DMS 273 (cell line): ENCODE measurements around the gene CTNNA3.

Experiments
- DNase-seq: peaks from one replicate; lab custom pipeline; 2025; ENCODE audit not compliant: unreplicated experiment; lab: John Stamatoyannopoulos, UW

CTNNA3 gene

DNA sequence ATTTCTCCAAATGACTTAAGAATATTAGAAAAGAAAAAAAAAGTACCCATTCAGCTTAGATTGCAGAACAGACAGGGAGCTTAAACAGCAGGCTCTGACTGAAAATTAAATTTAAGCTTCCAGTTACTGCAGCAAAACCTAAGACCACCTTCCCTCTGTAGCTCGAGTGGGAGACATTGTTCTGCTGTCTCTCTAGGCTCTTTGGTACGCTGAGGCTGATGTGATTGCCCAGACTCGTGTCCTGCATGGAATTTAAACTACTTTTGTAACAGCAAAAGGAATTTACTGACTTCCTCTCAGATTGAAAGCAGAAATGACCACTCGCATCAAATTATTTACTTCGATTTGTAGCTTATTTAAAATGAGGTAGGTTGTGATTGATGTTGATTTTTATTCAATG, 645.6 kb downstream of the CTNNA3 start:
- DNase-seq, result no peak

DNA sequence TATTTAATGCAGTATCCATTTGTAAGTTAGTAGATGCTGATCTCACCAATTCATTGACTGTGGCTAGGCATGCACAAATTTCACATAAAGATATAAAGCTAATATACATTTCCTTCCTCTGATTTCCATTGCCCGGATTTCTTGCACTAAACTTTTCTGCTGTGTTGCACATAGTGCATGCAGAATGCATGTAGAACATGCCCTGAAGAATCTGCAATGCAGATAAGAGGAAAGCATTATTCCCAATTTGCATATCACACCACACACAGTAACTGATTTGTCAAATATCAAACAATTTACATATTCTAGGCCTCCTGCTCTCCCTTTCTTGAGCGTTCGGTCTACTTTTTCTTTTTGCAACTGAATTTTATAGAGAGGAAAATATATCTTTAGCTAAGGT, 646.0 kb downstream of the CTNNA3 start:
- DNase-seq, result no peak

DNA sequence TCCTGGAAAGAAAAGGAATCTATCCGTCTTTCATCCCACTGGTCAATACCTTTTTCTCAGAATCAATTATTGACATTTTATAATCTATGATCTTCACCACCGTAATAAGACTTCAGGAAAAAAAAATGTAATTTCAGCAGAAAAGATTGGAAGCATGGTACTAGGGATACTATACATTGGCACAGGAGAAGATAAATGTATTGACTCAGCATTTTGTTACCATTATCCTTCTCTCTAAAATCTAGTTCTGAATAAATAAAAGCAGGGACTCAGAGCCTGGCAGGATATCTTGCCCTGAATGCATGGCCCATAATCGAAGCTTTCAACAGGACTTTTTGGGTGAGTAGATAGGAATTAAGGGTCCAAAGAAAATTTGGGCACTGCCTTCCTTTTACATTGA, 649.5 kb downstream of the CTNNA3 start:
- no peak for DNase-seq

DNA sequence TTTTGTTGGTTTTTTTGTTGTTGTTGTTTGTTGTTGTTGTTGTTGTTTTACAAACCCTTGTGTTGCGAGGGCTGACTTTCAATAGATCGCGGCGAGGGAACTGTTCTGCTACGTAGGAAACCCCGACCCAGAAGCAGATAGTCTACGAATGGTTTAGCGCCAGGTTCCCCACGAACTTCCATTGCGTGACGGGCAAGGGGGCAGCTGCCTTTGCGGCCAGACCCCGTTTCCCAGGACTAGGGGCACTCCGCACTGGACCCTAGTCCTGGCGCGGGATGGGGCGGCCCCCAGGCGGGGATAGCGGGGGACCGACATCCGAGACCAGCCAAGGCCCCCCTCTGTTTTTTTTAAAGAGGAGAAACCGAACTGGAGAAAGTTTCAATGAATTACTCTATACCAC, 650.6 kb downstream of the CTNNA3 start:
- no peak for DNase-seq

DNA sequence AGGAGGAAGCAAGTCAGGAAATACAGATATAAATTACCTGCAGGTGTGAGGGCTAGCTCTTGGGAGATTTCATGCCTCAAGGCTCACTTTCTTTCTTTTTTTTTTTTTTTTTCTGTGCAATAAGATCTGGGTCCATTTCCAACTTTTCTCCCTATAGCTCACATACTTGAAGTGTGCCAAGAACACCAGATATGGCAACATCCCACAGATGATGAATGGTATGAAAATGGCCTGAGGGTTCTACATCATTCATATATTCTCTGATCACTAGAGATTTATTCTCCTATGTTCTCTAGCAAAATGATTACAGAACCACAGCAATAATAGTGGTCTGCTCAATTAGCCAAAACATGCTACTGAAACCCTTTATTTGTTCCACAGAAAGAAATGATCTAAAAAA, 653.0 kb downstream of the CTNNA3 start:
- DNase-seq, result no peak

DNA sequence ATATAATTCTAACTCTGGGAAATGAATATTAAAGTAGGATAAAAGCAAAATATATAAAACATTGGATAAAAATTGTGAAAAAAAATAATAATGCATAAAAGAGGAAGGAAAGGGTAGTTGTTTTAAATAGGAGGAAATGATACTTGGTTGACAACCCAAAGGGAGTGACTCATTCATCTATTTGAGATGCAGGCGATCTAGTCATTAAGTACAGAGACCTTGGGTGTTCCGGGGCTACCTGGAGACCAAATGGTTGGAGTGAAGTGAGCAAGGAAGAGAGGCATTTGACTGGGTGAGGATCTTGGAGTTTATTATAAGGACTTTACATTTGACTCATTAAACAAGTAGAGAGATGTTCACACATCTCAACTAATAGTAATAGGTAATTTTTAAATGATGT, 659.2 kb downstream of the CTNNA3 start:
- no peak for DNase-seq

DNA sequence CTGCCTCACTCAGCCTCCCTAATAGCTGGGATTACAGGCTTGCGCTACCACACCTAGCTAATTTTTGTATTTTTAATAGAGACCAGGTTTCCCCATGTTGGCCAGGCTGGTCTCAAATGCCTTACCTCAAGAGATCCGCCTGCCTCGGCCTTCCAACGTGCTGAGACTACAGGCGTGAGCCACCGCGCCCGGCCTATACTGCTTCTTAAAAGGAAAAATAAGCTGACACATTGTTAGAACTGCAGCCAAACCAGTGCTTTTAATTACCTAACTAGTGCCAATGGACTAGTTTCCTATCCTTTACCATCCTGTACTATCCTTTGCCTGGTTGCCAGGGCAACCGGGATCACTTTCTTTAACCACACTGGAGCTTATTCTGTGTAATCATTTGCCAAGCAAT, 662.1 kb downstream of the CTNNA3 start:
- no peak for DNase-seq

DNA sequence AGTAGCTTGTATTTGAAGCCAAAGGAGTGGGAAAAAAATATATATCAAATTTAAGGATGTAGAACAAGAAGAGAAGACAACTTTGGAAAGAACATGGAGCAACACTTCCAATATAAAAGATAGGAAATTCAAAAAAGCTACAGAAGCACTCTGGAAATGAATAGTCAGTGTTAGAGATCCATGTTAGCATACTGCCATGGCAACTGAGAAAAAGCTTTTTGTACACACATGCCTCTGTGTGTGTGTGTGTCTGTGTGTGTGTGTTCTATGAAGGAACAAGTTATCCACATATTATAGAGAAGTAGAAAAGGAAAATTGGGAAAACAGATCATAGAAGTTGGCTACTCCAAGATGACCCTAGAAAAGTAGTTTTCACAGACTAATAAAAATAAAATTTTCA, 673.9 kb downstream of the CTNNA3 start:
- DNase-seq, result no peak

DNA sequence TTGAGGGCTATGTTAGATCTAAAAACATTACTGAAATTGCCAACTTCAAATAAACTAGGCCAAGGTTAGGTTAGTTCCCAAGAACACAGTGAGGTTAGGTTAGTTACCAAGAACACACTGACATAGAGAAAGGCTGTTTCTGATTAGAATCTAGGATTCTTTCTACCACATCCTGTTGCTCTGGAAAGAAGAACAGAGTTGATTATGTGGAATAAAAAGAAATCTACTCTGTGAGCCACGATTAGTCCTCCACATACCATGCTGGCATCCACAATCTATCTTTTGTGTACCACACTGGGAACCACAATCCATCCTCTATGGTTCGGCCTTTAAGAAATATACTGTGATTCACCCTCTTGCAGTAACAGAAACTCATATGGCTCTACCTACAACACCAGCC, 678.8 kb downstream of the CTNNA3 start:
- DNase-seq, result no peak

DNA sequence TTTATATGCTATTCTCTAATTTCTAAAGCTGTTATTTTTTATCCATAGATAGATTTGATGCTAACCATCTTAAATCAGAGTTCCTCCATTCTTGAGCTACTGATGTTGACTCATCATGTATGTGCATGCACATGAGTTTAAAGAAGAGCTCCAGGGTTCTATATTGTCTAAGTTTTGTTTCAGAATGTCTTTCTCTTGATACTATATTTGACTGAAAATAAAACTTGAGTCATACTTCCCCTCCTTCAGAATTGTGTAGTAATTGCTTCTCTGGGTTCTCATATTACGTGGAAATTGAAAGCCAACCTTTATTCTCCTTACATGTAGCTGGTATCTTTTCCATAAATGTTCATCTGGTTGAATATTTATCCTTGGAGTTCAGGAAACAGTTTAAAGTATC, 680.8 kb downstream of the CTNNA3 start:
- no peak for DNase-seq

DNA sequence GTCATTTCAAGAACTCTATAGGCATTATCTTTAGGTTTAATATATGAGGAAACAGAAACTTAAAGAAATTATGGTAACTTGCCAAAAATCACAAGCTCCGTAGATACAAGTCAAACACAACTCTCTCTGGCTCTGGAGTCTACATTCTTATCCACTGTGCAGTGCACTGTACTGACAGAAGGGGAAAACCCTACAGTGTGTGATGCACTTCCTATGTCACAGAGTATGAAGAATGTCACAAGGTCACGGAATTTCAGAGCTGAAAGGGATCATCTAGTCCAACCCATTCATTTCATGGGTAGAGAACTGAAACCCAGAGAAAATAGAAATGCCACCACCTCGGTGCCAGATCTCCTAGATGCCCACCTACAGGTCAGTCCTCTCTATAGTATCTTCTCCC, 684.0 kb downstream of the CTNNA3 start:
- no peak for DNase-seq

DNA sequence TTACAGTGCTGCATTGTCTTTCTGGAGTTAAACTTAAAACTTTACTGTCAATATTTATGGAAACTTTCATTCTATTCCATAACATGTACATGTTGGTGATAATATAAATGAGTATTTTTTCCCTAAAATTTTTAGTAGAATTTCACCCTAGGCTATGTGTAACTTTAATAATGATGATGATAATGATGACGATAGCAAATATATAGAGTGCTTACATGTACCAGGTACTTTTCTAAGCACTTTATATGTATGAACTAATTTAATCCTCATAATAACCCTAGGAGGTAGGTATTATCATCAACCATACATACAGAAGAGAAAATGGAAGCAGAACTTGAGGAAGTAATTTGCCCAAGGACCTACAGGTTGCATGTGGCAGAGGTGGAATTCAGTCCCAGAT, 684.5 kb downstream of the CTNNA3 start:
- DNase-seq, result no peak

DNA sequence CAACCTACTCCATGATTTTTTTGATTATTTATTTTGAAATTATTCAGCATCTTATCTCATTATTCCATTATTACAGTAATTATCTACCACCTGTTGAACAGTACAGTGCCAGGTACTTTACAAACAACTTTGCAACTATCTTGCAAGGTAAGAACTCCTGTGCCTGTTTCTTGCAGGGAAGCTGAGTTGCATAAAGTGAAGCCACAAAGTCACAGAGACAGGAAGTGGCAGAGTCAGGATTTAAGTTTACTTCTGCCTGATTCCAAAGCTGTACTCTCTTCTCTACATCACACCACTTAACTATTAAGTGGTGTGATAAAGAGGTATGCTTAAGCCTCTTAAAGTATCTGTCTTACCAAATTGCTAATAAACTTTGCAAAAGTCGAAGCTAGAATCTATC, 690.0 kb downstream of the CTNNA3 start:
- no peak for DNase-seq

DNA sequence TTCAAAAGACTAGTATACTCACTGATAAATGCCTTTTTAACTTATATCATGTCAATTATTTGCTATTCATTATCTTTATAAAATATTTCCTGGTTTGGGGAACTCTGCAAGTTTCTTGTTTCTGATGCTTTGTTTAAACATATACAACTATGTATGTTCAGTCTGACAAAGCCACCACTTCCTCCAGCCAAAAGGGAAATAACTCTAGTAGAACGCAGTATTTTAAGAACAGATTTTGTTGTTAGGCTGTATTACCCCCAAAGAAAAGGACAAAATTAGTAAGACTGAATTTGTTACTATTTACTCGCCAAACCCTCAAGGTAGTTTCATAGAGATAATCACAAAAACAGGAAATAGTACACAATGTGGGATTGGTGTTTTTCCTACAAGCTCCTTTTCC, 691.3 kb downstream of the CTNNA3 start:
- no peak for DNase-seq

DNA sequence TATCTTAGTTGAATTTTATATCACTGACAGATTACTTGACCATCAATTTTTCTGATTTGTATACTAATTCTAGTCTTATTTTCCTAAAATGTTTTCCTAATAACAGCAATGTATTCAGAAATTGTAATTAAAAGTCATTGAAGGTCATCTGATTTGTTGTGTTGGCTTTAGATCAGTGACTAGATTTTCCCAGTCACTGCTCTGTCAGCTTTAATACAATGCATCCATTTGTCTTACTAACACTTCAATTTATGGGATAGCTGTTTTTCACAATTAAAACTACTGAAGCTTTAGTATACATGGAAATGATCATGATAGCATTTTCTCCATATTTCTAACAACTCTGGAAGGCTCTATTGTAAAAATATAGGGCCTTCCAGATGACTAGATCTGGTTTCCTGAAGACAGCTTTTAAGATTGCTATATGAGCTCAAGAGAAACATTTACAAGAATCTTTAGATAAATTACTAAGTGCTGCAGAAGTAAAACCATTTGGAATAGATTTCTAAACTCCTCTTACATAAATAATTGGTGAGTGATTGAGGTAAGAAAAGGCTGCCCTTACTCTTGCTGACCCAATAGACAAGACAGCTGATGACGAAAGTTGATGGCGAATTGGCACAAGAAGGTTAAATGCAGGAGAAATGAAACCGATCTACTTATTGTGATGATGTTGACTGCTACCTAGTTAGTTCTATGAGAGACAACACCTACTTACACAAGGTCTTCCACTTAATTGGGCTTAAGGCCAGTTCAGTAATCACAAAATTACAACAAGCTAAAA, 696.0 kb downstream of the CTNNA3 start:
- no peak for DNase-seq

DNA sequence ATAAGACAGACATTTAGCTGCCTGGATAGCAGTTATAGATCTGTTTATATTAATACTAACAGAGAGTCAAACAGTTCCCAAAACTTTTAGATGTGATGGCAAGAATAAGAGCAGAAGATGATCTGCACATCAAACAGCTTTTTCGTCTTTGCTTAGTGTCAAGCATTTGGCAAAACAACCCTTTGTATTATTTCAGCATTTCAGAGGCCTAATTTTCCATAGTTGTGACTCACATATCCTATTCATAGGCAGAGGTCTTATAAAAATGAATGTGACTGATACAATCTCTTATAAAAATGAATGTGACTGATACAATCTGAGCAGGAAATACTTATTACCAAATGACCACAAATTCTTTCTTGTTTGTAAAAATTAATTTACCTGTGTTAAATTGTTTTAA, 699.0 kb downstream of the CTNNA3 start:
- no peak for DNase-seq

DNA sequence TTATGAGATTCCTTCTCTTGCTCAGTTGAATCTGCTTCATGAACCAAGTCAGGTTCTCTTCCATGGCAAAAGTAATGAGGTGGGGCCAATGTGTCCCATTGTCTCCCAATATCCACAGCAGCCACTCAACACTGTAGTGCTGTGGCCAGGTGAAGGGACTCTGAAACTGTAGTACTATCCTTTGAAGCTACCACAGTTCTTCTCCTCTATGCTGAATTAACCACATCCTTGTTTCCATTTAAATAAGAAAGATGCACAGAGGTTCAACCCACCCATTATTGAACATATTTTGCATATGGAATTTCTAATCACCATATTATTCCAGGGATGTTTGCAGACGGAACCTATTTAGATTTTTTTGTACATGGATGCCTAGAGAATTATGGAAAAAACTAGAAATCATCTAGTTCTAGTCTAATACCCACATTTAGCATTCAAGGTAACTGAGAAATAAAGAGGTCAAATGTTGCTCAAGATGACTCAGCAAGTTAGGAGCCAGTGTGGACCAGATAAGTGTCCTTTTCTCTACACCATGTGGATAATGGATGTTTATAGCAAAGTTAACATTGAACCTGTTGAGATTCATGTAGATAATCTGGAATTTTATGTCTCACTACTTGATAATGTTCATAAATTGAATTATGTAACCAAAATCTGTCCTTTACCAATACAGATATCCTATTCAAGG, 705.7 kb downstream of the CTNNA3 start:
- DNase-seq, result no peak

DNA sequence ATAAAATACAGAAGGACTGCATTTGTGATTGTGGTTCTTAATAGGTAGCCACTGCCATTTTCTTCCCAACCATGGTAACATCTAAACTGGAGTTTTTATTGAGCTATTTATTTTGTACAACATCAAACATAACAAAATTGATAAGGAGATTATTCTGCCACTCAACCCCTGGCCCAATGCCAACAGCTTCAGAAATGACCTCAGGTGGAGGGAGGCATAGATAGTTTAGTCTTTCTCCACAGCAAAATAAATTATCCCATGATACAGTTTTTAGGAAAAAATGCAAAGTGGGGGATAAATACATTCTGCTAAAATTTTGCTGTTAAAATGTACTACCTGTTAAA, 712.5 kb downstream of the CTNNA3 start:
- DNase-seq, result no peak

DNA sequence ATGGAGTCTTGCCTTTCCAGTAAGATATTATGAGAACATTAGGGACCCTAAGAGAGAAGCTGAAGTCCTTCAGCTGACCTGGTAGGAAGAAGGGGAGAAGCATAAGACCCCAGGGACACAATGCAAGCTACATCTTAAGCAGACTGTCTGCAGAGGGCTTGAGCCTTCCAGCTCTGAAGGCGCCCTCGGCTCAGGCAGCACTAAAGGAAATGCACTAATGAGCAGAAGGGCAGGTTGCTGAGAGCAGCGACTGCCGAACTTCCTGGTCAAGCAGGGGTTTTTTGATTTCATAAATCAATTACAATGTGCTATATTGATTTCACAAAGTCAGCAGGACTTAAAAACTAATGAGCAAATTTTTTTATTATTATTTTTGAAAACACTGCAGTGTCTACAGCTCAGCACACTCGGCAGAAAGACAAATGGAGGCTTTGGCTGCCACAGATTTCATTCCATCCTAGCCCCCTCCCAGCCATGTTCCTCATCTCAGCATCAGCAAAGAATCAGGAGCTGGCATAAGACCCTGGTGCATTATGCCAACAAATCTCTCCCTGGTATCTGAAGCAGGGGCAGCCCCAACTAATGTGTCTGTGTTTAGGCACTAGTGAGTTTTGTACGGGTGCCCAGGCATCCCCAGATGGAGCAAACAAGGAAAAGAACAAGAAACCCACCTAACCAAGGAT, 713.1 kb downstream of the CTNNA3 start:
- DNase-seq, result no peak

DNA sequence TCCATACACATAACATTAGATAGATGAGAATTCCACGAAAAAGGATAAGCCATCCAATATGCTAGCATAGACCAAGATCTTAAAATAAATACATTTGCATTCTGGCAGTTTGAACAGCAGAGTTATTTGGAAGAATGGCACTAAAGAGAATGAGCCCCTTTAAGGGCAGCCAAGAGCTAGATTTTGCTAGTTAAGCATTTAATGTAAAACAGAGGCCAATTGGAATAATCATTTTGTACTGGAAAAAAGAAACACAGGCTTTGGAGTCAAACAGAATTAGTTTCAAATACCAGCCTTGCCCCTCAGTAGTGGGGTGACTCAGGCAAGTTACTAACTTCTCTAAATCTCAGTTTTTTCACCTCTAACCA, 714.0 kb downstream of the CTNNA3 start:
- DNase-seq, result no peak

DNA sequence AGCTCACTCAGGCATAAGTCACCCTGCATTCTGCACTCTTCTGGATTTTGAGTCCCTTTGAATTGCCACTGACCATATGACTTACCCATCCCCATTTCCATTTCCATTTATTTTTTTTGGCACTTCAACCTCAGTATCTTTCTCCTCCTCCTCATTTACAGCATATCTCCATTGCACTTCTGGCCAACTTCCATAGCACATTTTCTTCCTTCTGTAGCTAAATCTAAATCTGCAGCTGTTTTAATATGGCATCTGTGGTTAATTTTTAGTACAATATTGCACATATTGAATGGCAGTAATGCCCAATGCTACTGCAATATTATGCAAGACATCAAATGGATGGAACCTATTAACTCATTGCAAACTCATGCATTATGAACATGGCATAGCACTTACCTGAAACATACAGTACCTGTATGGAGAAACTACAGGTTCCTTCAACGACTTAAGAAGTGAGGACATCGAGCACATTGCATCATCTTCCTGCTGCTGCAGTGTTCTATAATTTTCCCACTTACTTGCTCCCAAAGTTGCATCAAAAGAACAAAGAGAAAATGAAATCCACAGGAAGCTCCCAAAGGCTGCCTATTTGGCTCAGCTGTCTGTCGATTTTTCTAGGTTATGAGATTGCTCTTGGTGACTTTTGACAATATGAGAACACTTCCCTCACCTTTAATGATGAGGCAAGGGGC, 714.5 kb downstream of the CTNNA3 start:
- DNase-seq, result no peak

DNA sequence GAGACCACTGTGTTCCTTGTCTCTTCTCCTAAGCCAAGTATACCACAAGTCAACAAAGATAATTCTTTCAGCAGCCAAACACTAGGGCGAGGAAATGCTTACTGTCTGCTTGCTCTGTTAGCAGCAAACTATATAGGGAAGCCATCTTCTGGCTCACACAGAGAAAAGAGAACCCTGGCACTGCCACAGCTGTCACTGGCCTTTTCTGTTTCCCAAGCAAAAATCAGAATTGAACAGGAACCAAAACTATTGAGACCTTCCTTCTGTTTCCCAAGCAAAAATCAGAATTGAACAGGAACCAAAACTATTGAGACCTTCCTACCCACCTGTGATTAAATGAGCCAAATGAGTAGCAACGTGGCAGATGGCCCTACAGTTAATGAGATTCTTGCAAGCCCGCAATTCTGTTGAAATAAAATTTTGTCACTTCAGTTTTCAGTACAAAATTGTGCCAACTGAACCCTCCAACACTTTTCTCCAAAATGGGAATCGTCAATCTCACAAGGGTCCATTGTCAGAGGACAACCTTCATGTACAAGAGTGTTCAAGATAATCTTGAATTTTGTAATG, 715.7 kb downstream of the CTNNA3 start:
- peak; percentile 13 for DNase-seq
